Panc1 (cell line): ENCODE results near the gene TAX1BP1.

Experiments used
- CTCF ChIP-seq: fragments of 450-650 bp; IDR thresholded peaks from 2 replicates; pipeline ENCODE4 v1.5.1; 2017; ENCODE audit warnings: mild to moderate bottlenecking
- SIN3A ChIP-seq: IDR thresholded peaks from 2 replicates; pipeline ENCODE4 v1.6.1; 2012; ENCODE audit warnings: low read depth, mild to moderate bottlenecking, low read length, moderate library complexity, borderline replicate concordance; ENCODE audit not compliant: insufficient read depth
- TCF7L2 ChIP-seq: IDR thresholded peaks from 2 replicates; pipeline ENCODE4 v1.6.1; 2011; ENCODE audit warnings: mild to moderate bottlenecking, low read depth, low read length, inconsistent platforms

DNA sequence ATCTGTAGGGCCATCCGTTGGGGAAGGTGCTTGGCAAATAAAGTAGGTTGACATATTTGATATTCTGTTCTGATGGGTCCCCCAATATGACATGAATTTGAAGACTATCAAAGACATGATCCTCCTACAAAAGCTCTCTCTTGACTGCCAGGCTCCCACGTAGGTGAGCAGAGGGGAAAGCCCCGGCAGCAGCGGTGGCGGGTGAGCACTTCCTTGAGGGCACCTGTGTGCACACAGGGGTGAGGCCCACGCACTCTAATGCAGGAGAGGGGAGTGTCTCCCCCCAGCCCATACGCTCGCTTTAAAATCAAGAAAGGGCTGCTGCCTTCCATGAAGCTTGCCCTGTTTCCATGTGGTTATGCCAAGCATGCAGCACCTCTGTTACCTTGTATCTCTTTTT is 100.4 kb downstream of the TAX1BP1 start:
- no peak for TF ChIP-seq CTCF
- TF ChIP-seq TCF7L2 = no peak
- TF ChIP-seq SIN3A = no peak
